ENCODE data around the gene PLK4.
"Not testable (repeated sequence)": the region's sequence is repeated elsewhere in the genome, so short reads cannot be mapped to it uniquely, and the experiment has no call there.

PLK4 gene

DNA sequence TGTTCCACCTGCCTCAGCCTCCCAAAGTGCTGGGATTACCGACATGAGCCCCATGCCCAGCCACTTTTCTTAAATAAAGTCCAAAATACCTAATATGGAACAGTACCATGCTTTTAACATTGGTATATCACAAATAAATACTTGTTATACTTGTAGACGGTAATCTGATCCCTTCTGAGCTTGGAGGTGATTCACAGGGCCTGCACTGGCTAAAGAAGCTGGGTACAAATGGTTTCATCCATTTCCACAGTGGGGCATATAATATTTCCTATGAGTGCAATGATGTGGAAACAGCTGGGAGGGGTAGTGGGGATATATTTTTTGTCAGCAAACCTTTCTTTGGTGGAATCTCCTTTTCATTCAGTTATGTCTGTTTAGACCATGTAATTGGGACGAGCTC, 35.8 kb downstream of the PLK4 start:
- no peak for DNase-seq

DNA sequence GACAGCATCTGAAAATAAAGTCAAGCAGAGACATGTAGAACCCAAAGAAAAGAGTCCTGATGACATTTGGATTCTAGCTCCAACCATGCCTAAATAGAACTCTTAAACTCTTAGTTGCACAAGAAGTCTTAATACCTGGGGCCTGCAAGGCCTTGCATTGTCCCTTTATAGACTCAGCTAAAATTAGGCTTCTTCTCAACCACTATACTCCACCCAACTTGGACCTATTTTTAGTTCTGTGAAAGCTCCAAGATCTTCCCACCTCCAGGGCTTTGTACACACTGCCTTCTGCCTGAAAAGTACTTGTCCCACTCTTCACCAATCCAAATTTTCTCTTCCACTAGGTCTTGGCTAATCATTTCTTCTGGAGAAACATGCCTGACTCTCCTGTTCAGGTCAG, 36.5 kb downstream of the PLK4 start:
- no peak for DNase-seq

DNA sequence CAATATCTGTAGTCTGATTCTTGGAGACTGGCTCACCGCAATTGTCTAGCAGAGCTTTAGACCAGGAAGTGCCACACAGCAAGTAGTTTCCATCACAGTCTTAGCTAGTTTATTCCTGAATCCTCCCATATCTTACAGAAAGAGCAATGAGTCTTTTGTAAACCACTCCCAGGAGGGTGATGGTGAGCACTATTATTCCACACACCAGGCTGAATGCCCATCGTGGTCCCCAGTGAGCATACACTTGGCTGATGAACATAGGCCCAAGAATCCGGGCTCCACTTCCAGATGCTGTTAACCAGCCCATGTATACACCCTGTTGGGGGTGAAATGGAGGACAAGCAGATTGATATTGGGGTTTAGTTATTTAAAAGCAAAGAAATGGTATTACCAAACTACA, 39.8 kb downstream of the PLK4 start:
- no peak for DNase-seq

GRCh38 chr4:127922226-127922625, 41.5 kb downstream of the PLK4 start:
- no peak for DNase-seq

DNA sequence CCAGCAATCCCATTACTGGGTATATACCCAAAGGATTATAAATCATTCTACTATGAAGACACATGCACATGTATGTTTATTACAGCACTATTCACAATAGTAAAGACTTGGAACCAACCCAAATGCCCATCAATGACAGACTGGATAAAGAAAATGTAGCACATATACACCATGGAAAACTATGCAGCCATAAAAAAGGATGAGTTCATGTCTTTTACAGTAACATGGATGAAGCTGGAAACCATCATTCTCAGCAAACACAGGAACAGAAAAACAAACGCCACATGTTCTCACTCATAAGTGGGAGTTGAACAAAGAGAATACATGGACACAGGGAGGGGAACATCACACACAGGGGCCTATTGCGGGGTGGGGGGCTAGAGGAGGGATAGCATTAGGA, 45.0 kb downstream of the PLK4 start:
- not testable (repeated sequence) for DNase-seq

DNA sequence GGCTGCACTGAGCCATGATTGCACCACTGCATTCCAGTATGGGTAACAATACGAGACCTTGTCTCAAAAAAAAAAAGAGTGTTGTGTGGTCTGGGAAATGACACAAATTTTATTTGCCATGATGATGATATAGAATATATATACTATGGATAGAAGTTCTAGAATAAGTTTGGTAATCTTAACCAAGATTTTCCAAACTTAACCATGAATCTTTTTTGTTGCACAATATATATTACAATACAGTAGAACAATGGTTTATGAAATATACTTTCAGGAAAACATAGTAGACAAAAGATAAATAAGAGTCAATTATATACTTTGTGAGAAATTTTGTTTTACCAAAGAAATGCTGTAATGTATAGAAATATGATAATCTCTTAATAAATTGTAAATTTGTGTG, 49.5 kb downstream of the PLK4 start:
- DNase-seq, result no peak

DNA sequence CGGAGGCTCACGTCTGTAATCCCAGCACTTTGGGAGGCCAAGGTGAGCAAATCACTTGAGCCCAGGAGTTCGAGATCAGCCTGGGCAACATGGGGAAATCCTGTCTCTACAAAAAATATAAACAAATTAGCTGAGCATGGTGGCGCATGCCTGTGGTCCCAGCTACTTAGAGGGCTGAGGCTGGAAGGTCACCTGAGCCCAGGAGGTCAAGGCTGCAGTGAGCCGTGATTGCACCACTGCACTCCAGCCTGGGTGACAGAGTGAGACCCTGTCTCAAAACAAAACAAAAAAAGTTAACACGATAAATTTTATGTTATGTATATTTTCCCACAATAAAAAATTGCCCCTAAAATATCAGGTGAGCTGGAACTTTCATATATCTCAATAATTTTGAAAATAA, 51.1 kb downstream of the PLK4 start:
- not testable (repeated sequence) for DNase-seq

DNA sequence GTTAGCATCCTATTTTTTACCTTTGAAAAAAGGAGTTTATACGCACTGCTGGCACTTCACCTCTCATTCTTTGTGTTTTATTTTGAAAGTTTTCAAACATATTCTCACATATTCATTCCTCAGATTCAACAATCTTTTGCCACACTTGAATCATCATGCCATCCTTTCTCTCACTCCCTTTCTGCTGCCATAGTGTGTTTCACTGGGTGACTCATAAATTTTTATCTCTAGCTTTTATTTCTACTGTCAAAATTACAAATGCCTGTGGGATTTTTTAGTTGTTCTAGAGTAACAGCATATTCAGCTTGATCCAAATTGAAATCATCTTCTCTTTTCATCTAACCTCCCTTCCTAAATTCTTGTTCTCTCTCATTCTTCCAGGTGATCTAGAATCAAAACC, 56.3 kb downstream of the PLK4 start:
- DNase-seq, result no peak
